ENCODE measurements around the gene MOCS1.

Gene MOCS1

GRCh38 chr6:39902786-39903465 lies 31.3 kb downstream of the MOCS1 start:
- DNase-seq (ENCODE audit: low spot score): no peak

- no peak for DNase-seq (ENCODE audit: low spot score)
These were observed 32.1 kb downstream of the MOCS1 start for GRCh38 chr6:39902136-39902535.

- DNase-seq (ENCODE audit: low spot score): no peak
These were observed 32.6 kb downstream of the MOCS1 start for GRCh38 chr6:39901670-39902069.

- DNase-seq (ENCODE audit: low spot score): no peak
These were observed 33.1 kb downstream of the MOCS1 start for GRCh38 chr6:39901116-39901655.

- peak; percentile 25 for DNase-seq (ENCODE audit: low spot score)
These were observed 34.5 kb downstream of the MOCS1 start for GRCh38 chr6:39899554-39900295.

- no peak for DNase-seq (ENCODE audit: low spot score)
These were observed 35.6 kb downstream of the MOCS1 start for GRCh38 chr6:39898625-39899024.

GRCh38 chr6:39897698-39898097 lies 36.6 kb downstream of the MOCS1 start:
- DNase-seq (ENCODE audit: low spot score): peak; percentile 74

- DNase-seq (ENCODE audit: low spot score): no peak
These were observed 37.6 kb downstream of the MOCS1 start for GRCh38 chr6:39896701-39897100.

- peak; percentile 76 for DNase-seq (ENCODE audit: low spot score)
These were observed 41.0 kb downstream of the MOCS1 start for GRCh38 chr6:39893286-39893685.

- DNase-seq (ENCODE audit: low spot score): peak; percentile 60
These were observed 41.7 kb downstream of the MOCS1 start for GRCh38 chr6:39892490-39893129.

- DNase-seq (ENCODE audit: low spot score): no peak
These were observed 42.3 kb downstream of the MOCS1 start for GRCh38 chr6:39891976-39892375.

- no peak for DNase-seq (ENCODE audit: low spot score)
These were observed 42.9 kb downstream of the MOCS1 start for GRCh38 chr6:39891353-39891752.

- DNase-seq (ENCODE audit: low spot score): no peak
These were observed 45.0 kb downstream of the MOCS1 start for GRCh38 chr6:39889229-39889628.

- DNase-seq (ENCODE audit: low spot score): peak; percentile 94
These were observed 46.4 kb downstream of the MOCS1 start for GRCh38 chr6:39887692-39888450.

- DNase-seq (ENCODE audit: low spot score): no peak
These were observed 47.4 kb downstream of the MOCS1 start for GRCh38 chr6:39886871-39887270.

- DNase-seq (ENCODE audit: low spot score): peak; percentile 25
These were observed 48.6 kb downstream of the MOCS1 start for GRCh38 chr6:39885691-39886090.

- peak; percentile 54 for DNase-seq (ENCODE audit: low spot score)
These were observed 49.6 kb downstream of the MOCS1 start for GRCh38 chr6:39884696-39885095.

- peak; percentile 83 for DNase-seq (ENCODE audit: low spot score)
These were observed 51.7 kb downstream of the MOCS1 start for GRCh38 chr6:39882531-39882899.

GRCh38 chr6:39881851-39882530 lies 52.3 kb downstream of the MOCS1 start:
- DNase-seq (ENCODE audit: low spot score): no peak

- no peak for DNase-seq (ENCODE audit: low spot score)
These were observed 53.7 kb downstream of the MOCS1 start for GRCh38 chr6:39880594-39880993.

GRCh38 chr6:39879535-39879934 lies 54.7 kb downstream of the MOCS1 start:
- no peak for DNase-seq (ENCODE audit: low spot score)

- DNase-seq (ENCODE audit: low spot score): no peak
These were observed 57.4 kb downstream of the MOCS1 start for GRCh38 chr6:39876826-39877225.

Data from kidney tubule cell (primary cell).